Nephron progenitor cell (in vitro differentiated cells): ENCODE measurements around the gene MN1.

ENCODE experiments used
- DNase-seq: peaks from one replicate; pipeline ENCODE4 v3.0.0; 2021
- H3K27ac Mint-ChIP-seq: 2 replicates; pipeline ENCODE4 v1.8.0; 2021; ENCODE audit warnings: mild to moderate bottlenecking, moderate library complexity, mixed read lengths
- H3K27me3 Mint-ChIP-seq: 2 replicates; pipeline ENCODE4 v1.8.0; 2021; ENCODE audit warnings: mild to moderate bottlenecking, low read depth, mixed read lengths; ENCODE audit not compliant: poor library complexity
- H3K36me3 Mint-ChIP-seq: 2 replicates; pipeline ENCODE4 v1.8.0; 2021; ENCODE audit warnings: low read depth, mixed read lengths
- H3K4me1 Mint-ChIP-seq: 2 replicates; pipeline ENCODE4 v1.8.0; 2021; ENCODE audit warnings: mixed read lengths
- H3K4me3 Mint-ChIP-seq: 2 replicates; pipeline ENCODE4 v1.8.0; 2021; ENCODE audit warnings: mild to moderate bottlenecking, moderate library complexity, mixed read lengths
- H3K9me3 Mint-ChIP-seq: 2 replicates; pipeline ENCODE4 v1.8.0; 2021; ENCODE audit warnings: mild to moderate bottlenecking, moderate library complexity, mixed read lengths
- CTCF ChIP-seq: fragments of 200-600 bp; sonication (generic); IDR thresholded peaks from 2 replicates; pipeline ENCODE4 v1.5.0; 2021; ENCODE audit warnings: antibody characterized with exemption

The MN1 gene

GRCh38 chr22:27786291-27786932 lies 15.1 kb downstream of the MN1 start:
- Mint-ChIP-seq H3K4me3 (peak overlapping the region; percentile 42), H3K27me3 (peaks cover 21% of the 10 kb centered on the region), H3K4me1 (peaks cover 77% of the 10 kb centered on the region), H3K27ac (peak overlapping the region; percentile 71), H3K36me3 (peaks cover 17% of the 10 kb centered on the region), H3K9me3 (no peaks in the 10 kb centered on the region)
- no peak for TF ChIP-seq CTCF
- no peak for DNase-seq

- Mint-ChIP-seq H3K27me3 (peaks cover 24% of the 10 kb centered on the region), H3K4me3 (peak overlapping the region; percentile 68), H3K36me3 (peaks cover 21% of the 10 kb centered on the region), H3K9me3 (no peaks in the 10 kb centered on the region), H3K4me1 (peaks cover 72% of the 10 kb centered on the region), H3K27ac (peak overlapping the region; percentile 52)
- no peak for TF ChIP-seq CTCF
- DNase-seq: no peak
Observed at GRCh38 chr22:27785831-27786230, 15.7 kb downstream of the MN1 start.

GRCh38 chr22:27784120-27784475 lies 17.5 kb downstream of the MN1 start:
- Mint-ChIP-seq H3K4me3 (peak overlapping the region; percentile 52), H3K36me3 (peaks cover 18% of the 10 kb centered on the region), H3K27ac (peak overlapping the region; percentile 70), H3K27me3 (peaks cover 26% of the 10 kb centered on the region), H3K4me1 (peaks cover 64% of the 10 kb centered on the region), H3K9me3 (no peaks in the 10 kb centered on the region)
- no peak for TF ChIP-seq CTCF
- DNase-seq: peak; percentile 48

- H3K27me3 Mint-ChIP-seq: peaks cover 23% of the 10 kb centered on the region
- H3K9me3 Mint-ChIP-seq: no peaks in the 10 kb centered on the region
- DNase-seq: no peak
- peaks cover 62% of the 10 kb centered on the region for H3K4me1 Mint-ChIP-seq
- peaks cover 15% of the 10 kb centered on the region for H3K36me3 Mint-ChIP-seq
- H3K4me3 Mint-ChIP-seq: peak overlapping the region; percentile 52
- TF ChIP-seq CTCF: no peak
- no peak overlapping the region for H3K27ac Mint-ChIP-seq
Observed at GRCh38 chr22:27783436-27784119, 18.0 kb downstream of the MN1 start.

- no peaks in the 10 kb centered on the region for H3K9me3 Mint-ChIP-seq
- H3K36me3 Mint-ChIP-seq: peaks cover 8% of the 10 kb centered on the region
- DNase-seq: no peak
- no peak for TF ChIP-seq CTCF
- H3K4me3 Mint-ChIP-seq: no peak overlapping the region
- H3K4me1 Mint-ChIP-seq: peaks cover 60% of the 10 kb centered on the region
- H3K27ac Mint-ChIP-seq: no peak overlapping the region
- peaks cover 15% of the 10 kb centered on the region for H3K27me3 Mint-ChIP-seq
Observed at GRCh38 chr22:27782088-27782487, 19.5 kb downstream of the MN1 start.

- Mint-ChIP-seq H3K9me3 (no peaks in the 10 kb centered on the region), H3K27ac (no peak overlapping the region), H3K27me3 (peaks cover 16% of the 10 kb centered on the region), H3K4me3 (no peak overlapping the region), H3K4me1 (peaks cover 60% of the 10 kb centered on the region), H3K36me3 (peaks cover 8% of the 10 kb centered on the region)
- DNase-seq: no peak
- no peak for TF ChIP-seq CTCF
Observed at GRCh38 chr22:27780161-27780575, 21.4 kb downstream of the MN1 start.
